NCI-H460 (cell line): ENCODE data around the gene CFB. TPM values are rescaled to one million over a fixed set of nuclear protein-coding genes. Genes with fewer than 3 reads are reported as not detected.
"Not testable (repeated sequence)": the region's sequence is repeated elsewhere in the genome, so short reads cannot be mapped to it uniquely, and the experiment has no call there.

Source experiments
- DNase-seq: peaks from one replicate; pipeline ENCODE4 v3.0.0-alpha.2; 2016; ENCODE audit warnings: low read depth; ENCODE audit errors: extremely low read depth
- total RNA-seq: library from RNA; depleted of rRNA; stranded (reverse); fragments of >200 nt; shearing (Covaris generic); gene quantifications from 2 replicates; pipeline ENCODE4 v1.2.3, GENCODE V29; 2014

The CFB gene
- total RNA-seq, 1 experiment from 2014 or later, result not detected

- DNase-seq, result no peak
Measured at GRCh38 chr6:31969712-31970603, 24.1 kb downstream of the CFB start.

DNA sequence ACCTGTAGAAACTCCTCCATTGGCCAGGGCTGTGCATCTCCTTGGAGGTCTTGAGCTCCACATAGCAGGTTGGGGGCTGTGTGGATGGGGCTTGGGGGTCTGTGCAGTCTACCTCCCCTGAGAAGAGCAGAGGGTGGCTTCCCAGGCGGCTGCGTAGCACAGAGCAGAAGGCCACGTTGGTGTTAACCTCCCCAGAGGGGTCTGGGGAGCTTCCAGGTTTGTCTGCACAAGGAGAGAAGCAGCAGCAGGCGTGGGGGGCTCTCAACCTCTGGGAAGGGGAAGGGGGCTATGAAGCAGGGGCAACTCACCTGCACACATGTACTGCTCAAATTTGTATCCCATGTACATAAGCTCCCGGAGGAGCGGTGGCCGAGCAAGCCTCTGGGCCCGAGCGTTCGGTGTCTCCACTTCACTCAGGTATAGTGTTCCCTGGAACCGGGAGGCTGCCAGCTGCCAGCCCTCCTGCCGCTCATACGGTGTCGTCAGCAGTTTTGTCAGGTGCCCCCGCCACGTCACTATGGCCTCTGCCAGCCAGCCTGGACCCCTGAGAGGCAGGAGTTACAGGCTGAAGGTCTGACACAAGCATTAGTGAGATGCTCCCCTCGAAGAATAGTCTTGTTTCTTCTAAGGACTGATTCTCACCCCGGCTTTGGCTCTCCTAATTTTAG, 24.8 kb downstream of the CFB start:
- DNase-seq, result no peak

GRCh38 chr6:31971279-31971992, 25.5 kb downstream of the CFB start:
- no peak for DNase-seq

DNA sequence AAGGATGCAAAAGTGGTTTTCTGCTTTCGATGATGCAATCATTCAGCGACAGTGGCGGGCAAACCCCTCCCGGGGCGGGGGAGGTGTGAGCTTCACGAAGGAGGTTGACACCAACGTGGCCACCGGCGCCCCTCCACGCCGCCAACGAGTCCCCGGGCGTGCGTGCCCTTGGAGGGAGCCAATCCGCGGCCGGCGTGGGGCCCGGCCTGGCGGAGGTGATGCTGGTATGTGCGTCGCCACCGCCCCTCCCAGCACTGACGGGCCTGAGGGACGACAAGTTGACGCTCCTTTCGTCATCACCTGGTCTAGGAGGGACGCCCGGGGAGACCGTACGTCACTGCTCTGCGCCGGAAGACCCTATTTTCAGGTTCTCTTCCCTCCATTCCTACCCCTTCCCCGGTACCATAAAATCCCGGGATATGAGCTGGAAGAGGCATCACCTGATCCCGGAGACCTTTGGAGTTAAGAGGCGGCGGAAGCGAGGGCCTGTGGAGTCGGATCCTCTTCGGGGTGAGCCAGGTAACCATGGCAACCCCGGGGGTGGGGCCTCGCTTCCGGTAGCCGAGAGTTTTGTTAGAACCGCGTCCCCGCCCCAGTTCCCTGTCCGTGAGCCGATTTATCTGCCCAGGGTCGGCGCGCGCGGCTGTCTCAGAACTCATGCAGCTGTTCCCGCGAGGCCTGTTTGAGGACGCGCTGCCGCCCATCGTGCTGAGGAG, 26.3 kb downstream of the CFB start, which contains the start of gene DXO:
Gene DXO, minus strand, starts transcription at position 146 of the 716 bp plus-strand sequence. CDS start 463 bp downstream, outside the sequence.
- DNase-seq, result peak; percentile 95

DNA sequence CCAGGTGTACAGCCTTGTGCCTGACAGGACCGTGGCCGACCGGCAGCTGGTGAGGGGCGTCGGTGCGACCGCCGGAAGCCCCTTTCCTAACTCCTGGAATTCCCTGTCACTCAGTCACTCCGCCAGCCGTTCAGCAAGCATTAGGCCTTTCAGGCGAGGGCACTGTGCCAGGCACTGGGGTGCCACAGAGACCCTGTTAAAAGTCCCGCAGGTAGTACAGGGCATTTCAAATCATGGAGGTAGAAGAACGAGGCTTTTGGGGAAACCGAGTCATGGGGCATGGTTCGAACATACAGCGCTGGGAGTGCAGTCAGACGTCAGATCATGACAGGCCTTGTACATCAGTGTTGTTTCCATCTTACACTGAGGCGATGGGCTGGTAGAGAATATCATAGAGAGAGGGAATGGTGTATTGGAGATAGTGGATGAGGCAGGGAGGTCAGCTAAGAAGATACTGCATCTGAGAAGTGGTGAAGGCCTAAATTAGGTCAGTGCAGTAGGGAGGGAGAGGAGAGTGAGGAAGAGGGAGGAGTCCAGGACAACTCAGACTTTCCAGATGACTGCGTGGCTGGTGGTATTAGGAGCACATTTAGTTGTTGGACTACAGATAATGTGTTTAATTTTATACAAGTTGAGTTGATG, 26.9 kb downstream of the CFB start:
- no peak for DNase-seq

DNA sequence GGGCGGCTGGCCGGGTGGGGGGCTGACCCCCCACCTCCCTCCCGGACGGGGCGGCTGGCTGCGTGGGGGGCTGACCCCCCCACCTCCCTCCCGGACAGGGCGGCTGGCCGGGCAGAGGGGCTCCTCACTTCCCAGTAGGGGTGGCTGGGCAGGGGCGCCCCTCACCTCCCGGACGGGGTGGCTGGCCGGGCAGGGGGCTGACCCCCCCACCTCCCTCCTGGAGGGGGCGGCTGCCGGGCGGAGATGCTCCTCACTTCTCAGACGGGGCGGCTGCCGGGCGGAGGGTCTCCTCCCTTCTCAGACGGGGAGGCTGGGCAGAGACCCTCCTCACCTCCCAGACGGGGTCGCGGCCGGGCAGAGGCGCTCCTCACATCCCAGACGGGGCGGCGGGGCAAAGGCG, 30.2 kb downstream of the CFB start:
- DNase-seq, result not testable (repeated sequence)

DNA sequence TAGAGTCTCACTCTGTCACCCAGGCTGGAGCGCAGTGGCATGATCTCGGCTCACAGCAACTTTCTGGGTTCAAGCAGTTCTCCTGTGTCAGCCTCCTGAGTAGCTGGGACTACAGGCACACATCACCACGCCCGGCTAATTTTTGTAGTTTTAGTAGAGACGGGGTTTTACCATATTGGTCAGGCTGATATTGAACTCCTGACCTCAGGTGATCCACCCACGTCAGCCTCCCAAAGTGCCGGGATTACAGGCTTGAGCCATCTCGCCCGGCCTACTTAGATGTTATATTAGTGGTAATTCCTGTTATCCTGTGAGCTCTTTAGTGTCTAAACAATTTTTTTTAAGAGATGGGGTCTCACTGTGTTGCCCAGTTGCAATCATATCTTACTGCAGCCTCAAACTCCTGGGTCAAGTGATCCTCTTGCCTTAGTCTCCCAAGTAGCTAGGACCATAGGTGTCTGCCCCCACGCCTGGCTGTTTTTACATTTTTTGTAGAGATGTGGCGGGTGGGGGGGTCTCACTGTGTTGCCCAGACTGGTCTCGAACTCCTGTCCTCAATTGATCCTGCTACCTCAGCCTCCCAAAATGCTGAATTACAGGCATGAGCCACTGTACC, 32.0 kb downstream of the CFB start:
- no peak for DNase-seq

GRCh38 chr6:31978831-31979230, 32.9 kb downstream of the CFB start:
- DNase-seq, result no peak

DNA sequence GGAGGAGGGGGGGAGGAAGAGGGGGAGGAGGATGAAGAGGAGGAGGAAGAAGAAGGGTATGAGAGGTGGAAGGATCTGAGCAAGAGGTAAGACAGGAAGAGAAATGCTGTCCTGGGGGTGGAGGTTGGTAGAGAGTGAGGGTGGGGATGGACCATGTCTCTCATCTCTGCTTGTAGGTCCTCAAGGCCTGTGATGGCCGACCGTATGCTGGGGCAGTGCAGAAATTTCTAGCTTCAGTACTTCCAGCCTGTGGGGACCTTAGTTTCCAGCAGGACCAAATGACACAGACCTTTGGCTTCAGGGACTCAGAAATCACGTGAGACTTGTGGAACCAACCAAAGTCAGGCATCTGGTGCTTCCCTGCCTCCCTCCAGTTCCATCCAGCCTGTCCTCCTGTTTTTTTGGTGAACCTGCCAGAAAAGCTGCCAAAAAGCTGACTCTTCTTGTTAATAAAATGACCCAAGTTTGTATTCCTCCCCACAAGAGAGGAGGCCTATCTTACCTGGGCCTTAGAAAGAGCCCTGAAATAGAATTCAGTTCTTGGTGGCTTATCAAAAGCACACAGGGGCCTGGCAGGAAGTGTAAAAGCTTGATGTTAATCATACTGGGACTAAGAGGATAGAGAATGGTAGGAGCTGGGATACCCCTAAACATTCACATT, 33.5 kb downstream of the CFB start:
- DNase-seq, result no peak

DNA sequence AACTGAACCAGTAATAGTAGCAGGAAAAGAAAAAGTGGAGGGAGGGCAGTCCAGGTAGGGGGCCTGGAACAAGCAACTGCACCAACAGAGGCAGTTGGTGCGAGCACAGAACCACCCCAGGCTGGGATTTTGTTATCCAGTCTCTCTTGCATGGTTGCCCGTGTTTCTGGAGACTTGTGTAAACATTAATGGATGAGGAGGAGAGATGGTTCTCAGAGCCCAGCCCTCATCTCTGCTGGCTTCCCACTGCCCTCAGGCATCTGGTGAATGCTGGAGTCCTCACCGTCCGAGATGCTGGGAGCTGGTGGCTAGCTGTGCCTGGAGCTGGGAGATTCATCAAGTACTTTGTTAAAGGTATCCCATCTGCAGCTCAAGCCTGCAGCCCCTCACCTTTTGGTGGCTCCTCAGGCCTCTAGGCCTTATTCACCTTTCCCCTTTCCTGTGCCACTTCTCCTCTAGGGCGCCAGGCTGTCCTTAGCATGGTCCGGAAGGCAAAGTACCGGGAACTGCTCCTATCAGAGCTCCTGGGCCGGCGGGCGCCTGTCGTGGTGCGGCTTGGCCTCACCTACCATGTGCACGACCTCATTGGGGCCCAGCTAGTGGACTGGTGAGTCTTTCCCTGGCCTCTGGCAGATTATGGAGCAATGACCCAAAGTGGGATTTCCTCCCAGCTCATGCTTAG, 34.4 kb downstream of the CFB start:
- not testable (repeated sequence) for DNase-seq

DNA sequence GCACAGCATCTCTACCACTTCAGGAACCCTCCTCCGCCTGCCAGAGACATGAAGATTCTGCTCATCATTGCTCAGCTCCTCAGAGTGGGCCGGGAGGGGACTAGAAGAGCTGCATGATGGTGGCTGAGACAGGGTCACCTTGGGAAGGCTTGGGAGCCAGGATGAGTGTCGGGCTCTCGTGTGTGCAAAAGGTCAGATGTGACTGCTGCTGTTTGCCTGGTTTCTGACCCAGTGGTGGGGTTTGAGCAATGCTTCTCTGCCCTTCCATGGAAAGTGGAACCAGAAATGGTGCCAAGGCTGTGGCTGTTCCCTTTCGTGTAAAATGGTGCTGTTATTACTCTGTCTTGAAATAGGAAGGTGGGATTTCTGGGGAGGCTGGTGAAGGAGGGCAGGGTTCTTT, 35.1 kb downstream of the CFB start:
- DNase-seq, result not testable (repeated sequence)

DNA sequence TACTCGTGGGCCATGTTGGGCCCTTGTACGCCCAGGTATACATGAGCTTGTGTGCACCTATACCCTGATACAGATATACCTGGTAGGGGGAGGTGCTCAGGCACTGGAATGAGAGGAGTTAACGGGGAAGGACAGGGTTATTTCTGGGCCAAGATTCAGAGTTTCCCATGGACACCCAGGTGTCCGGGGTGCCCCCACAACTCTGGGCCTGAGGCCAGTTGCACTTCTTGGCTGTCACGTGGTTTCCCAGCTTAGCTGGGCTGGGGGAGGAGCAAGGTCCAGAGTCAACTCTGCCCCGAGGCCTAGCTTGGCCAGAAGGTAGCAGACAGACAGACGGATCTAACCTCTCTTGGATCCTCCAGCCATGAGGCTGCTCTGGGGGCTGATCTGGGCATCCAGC, 35.8 kb downstream of the CFB start, which contains the start of gene C4A:
Gene C4A, plus strand, starts transcription at position 314 of the 400 bp plus-strand sequence. Its CDS starts 51 bp downstream, at position 365.
- DNase-seq, result not testable (repeated sequence)

DNA sequence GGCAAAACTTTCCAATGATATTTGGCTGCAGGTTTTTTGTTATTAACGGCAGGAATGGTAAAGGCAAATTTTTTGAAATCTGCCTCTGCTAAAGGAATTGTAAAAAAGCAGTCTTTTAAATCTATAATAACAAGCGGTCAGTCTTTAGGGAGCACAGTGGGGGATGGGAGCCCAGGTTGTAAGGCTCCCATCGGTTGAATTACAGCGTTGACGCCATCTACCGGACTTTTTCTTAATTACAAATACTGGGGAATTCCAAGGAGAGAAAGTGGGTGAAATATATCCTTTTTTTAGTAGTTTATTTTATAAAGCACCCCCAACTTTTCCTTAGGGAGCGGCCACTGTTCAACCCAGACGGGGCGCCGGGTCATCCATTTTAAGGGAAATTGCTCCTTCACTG, 43.5 kb downstream of the CFB start:
- DNase-seq, result not testable (repeated sequence)

- DNase-seq, result not testable (repeated sequence)
Measured at GRCh38 chr6:31994421-31994820, 48.5 kb downstream of the CFB start.

DNA sequence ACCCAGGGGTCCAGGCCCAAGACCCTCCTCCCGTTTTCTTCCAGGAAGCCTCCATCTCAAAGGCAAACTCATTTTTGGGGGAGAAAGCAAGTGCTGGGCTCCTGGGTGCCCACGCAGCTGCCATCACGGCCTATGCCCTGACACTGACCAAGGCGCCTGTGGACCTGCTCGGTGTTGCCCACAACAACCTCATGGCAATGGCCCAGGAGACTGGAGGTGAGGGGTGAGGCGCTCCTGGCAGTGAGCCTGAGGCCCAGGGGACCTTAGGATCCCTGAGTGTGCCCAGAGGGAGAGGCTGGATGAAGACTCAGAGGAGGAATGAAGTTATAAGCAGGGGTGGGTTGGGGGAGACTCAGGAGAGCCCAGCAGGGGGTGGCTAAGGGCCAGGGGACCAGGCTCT, 50.5 kb downstream of the CFB start:
- not testable (repeated sequence) for DNase-seq
